A549 (cell line): ENCODE measurements around the gene HOXA4. TPM values are rescaled to one million over a fixed set of nuclear protein-coding genes. Genes with fewer than 3 reads are reported as not detected.

Experiments used
- ATAC-seq, 2 experiments: fragments of 200-7000 bp in 1 of 2; fragments of >200 bp in 1 of 2; cut with Nextera tagmentation in 1 of 2; cut with Tn5 transposase in 1 of 2; 3 replicates each; pipeline versions ENCODE4 v1.8.0 to v1.9.1; 2018 to 2020; ENCODE audit warnings: mild to moderate bottlenecking in 1 of 2, moderate library complexity in 1 of 2
- CTCF ChIA-PET: fragments of 300-600 bp; sonication (Branson Sonifier 250); formaldehyde crosslinking; extraction: SDS; loops from one replicate; lab custom pipeline; 2021; ENCODE audit warnings: antibody characterized with exemption, inconsistent platforms; lab: Yijun Ruan, JAX
- POLR2A ChIA-PET: fragments of 350-600 bp; formaldehyde crosslinking; extraction: SDS; loops from one replicate; lab custom pipeline; 2021; ENCODE audit warnings: antibody characterized with exemption, inconsistent platforms; lab: Yijun Ruan, JAX
- DNase-seq, 2 experiments: peaks; one replicate each; pipeline versions ENCODE4 v3.0.0 to v3.0.0-alpha.2; 2011 to 2016; ENCODE audit warnings: low read depth in 1 of 2, low spot score in 1 of 2
- FAIRE-seq: peaks from 2 replicates; lab custom pipeline; 2011; peaks lifted over from hg19 to GRCh38; lab: Jason Lieb, UNC
- H3K27ac ChIP-seq, 2 experiments: fragments of >200 bp; sonication (Bioruptor Twin); formaldehyde crosslinking; 3 replicates each; pipeline ENCODE4 v1.5.1; 2016 to 2017
- H3K4me1 ChIP-seq: fragments of >200 bp; sonication (Bioruptor Twin); formaldehyde crosslinking; 3 replicates; pipeline ENCODE4 v1.6.1; 2016
- H3K4me2 ChIP-seq: fragments of >200 bp; sonication (Bioruptor Twin); formaldehyde crosslinking; 3 replicates; pipeline ENCODE4 v1.6.1; 2016
- H3K4me3 ChIP-seq: fragments of >200 bp; sonication (Bioruptor Twin); formaldehyde crosslinking; 3 replicates; pipeline ENCODE4 v1.5.1; 2016
- H3K9me3 ChIP-seq: fragments of >200 bp; sonication (Bioruptor Twin); formaldehyde crosslinking; 3 replicates; pipeline ENCODE4 v1.6.1; 2016
- BHLHE40 ChIP-seq: IDR thresholded peaks from 2 replicates; pipeline ENCODE4 v1.6.1; 2012; ENCODE audit warnings: low read depth, low read length, inconsistent platforms
- CBX2 ChIP-seq: fragments of 200-600 bp; sonication (generic); IDR thresholded peaks from 2 replicates; pipeline ENCODE4 v1.6.1; 2016; ENCODE audit warnings: low read depth, mild to moderate bottlenecking, borderline replicate concordance
- EP300 ChIP-seq, 2 experiments: fragments of >200 bp; sonication (Bioruptor Twin); formaldehyde crosslinking; IDR thresholded peaks; 2 replicates in 1 of 2; 3 replicates in 1 of 2; pipeline ENCODE4 v1.6.1; 2016 to 2017
- ESRRA ChIP-seq: fragments of 150-350 bp; IDR thresholded peaks from 2 replicates; pipeline ENCODE4 v1.6.1; 2014; ENCODE audit warnings: mild to moderate bottlenecking, low read length, borderline replicate concordance
- GATA3 ChIP-seq: IDR thresholded peaks from 2 replicates; pipeline ENCODE4 v1.6.1; 2012; ENCODE audit warnings: borderline replicate concordance
- HEYL ChIP-seq: fragments of 250-450 bp; sonication (Bioruptor Pico); IDR thresholded peaks from 2 replicates; pipeline ENCODE4 v1.8.0; 2021; ENCODE audit warnings: mild to moderate bottlenecking, moderate library complexity
- JUNB ChIP-seq: fragments of >200 bp; sonication (Bioruptor Twin); formaldehyde crosslinking; IDR thresholded peaks from 2 replicates; pipeline ENCODE4 v1.6.1; 2016
- MAFK ChIP-seq: fragments of 450-650 bp; IDR thresholded peaks from 2 replicates; pipeline ENCODE4 v1.6.1; 2014; ENCODE audit not compliant: partially characterized antibody
- POLR2A ChIP-seq: IDR thresholded peaks from 2 replicates; pipeline ENCODE4 v1.6.1; 2012; ENCODE audit warnings: mild to moderate bottlenecking, low read length
- RARB ChIP-seq: fragments of 250-450 bp; sonication (Bioruptor Pico); IDR thresholded peaks from 2 replicates; pipeline ENCODE4 v1.8.0; 2021; ENCODE audit warnings: mild to moderate bottlenecking, moderate library complexity
- RNF2 ChIP-seq: fragments of 200-600 bp; sonication (generic); IDR thresholded peaks from 2 replicates; pipeline ENCODE4 v1.6.1; 2016; ENCODE audit warnings: low read depth, mild to moderate bottlenecking, antibody characterized with exemption, moderate library complexity, borderline replicate concordance
- SREBF2 ChIP-seq: fragments of 450-650 bp; IDR thresholded peaks from 2 replicates; pipeline ENCODE4 v1.6.1; 2014; ENCODE audit warnings: mild to moderate bottlenecking, moderate library complexity
- WGBS: methylation state at CpG from one replicate; pipeline ENCODE4 v1.1.6; 2017; ENCODE audit errors: missing lambda C conversion rate; 5-methylcytosine and 5-hydroxymethylcytosine counted together
- polyA plus RNA-seq, 4 experiments: library from polyadenylated mRNA; depleted of rRNA in 3 of 4; stranded (reverse); fragments of >200 nt; fragmentation: RNase III in 1 of 4; extraction: RNeasy Plus Mini Kit Qiagen cat#74134 plus additional on column Dnase treatment in 1 of 4; gene quantifications; 2 replicates in 3 of 4; 3 replicates in 1 of 4; pipeline ENCODE4 v1.2.3, GENCODE V29; 2011 to 2017
- TF ChIP-seq, protein P1 (sequence below): fragments of >200 bp; sonication (Bioruptor Twin); formaldehyde crosslinking; IDR thresholded peaks from 3 replicates; pipeline ENCODE4 v1.6.1; 2016
- TF ChIP-seq, protein P2 (sequence below): fragments of 250-450 bp; sonication (Bioruptor Pico); IDR thresholded peaks from 2 replicates; pipeline ENCODE4 v1.5.0; 2021; ENCODE audit warnings: mild to moderate bottlenecking, moderate library complexity, borderline replicate concordance
- TF ChIP-seq, protein P3 (sequence below): fragments of 200-600 bp; sonication (generic); IDR thresholded peaks from 2 replicates; pipeline ENCODE4 v1.6.1; 2016; ENCODE audit warnings: antibody characterized with exemption, mild to moderate bottlenecking, moderate library complexity
- TF ChIP-seq, protein P4 (sequence below): IDR thresholded peaks from 2 replicates; pipeline ENCODE4 v1.6.1; 2012

The HOXA4 gene
- polyA plus RNA-seq, 2 of the 4 experiments (the other 2 are of a cell fraction): 2.1 to 2.6 TPM

DNA sequence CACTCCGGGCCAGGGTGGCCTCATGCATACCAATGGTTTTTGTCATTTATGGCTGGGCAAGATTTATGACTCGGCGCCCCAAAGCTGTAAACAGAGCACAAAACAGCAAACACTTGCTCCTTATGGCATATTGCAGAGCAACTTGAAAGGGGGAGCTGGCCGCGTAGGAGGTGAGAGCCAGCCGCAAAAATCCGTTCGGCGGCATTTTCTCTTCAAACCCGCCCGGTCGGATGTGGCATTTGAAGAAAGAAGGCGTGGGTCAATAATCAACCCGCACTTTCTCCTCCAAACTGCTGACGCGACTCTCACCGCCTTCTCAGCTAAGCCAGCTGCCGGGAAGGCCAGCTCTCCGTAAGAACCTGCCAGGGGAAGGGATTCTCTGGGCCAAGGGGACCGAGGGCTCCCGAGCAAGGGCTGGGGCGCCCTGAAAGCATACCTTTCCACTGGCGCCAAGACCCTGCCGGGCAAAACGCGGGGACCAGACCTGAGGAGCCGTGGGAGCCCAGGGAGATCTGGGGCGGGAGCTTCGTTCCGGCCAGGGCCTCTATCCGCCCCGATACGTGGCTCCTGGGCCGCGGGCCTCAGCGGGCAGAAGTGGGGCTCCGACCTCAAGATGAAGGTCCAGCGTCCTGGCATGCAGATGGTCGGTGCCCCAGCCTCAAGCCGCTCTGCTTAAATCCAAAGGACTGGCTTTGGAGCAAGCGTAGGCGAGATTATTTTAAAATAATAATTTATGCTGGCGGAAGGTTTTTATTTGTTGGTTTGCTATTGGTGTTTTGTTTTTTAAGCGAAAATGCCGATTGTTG is 15.1 kb downstream of the HOXA4 start (continued):
- TF ChIP-seq, protein P1, sequence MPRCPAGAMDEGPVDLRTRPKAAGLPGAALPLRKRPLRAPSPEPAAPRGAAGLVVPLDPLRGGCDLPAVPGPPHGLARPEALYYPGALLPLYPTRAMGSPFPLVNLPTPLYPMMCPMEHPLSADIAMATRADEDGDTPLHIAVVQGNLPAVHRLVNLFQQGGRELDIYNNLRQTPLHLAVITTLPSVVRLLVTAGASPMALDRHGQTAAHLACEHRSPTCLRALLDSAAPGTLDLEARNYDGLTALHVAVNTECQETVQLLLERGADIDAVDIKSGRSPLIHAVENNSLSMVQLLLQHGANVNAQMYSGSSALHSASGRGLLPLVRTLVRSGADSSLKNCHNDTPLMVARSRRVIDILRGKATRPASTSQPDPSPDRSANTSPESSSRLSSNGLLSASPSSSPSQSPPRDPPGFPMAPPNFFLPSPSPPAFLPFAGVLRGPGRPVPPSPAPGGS: 0 out of 3 replicates have a peak, but pooled peaks have one; percentile 26
- peak; percentile 64; the same call in 1 of the 2 replicates for TF ChIP-seq GATA3
- no peak for TF ChIP-seq BHLHE40
- TF ChIP-seq JUNB: no peak
- TF ChIP-seq, protein P2, sequence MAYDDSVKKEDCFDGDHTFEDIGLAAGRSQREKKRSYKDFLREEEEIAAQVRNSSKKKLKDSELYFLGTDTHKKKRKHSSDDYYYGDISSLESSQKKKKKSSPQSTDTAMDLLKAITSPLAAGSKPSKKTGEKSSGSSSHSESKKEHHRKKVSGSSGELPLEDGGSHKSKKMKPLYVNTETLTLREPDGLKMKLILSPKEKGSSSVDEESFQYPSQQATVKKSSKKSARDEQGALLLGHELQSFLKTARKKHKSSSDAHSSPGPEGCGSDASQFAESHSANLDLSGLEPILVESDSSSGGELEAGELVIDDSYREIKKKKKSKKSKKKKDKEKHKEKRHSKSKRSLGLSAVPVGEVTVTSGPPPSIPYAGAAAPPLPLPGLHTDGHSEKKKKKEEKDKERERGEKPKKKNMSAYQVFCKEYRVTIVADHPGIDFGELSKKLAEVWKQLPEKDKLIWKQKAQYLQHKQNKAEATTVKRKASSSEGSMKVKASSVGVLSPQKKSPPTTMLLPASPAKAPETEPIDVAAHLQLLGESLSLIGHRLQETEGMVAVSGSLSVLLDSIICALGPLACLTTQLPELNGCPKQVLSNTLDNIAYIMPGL: 0 out of 2 replicates have a peak, but pooled peaks have one; percentile 52
- TF ChIP-seq ESRRA: no peak
- no peak for TF ChIP-seq RNF2
- TF ChIP-seq, protein P3, sequence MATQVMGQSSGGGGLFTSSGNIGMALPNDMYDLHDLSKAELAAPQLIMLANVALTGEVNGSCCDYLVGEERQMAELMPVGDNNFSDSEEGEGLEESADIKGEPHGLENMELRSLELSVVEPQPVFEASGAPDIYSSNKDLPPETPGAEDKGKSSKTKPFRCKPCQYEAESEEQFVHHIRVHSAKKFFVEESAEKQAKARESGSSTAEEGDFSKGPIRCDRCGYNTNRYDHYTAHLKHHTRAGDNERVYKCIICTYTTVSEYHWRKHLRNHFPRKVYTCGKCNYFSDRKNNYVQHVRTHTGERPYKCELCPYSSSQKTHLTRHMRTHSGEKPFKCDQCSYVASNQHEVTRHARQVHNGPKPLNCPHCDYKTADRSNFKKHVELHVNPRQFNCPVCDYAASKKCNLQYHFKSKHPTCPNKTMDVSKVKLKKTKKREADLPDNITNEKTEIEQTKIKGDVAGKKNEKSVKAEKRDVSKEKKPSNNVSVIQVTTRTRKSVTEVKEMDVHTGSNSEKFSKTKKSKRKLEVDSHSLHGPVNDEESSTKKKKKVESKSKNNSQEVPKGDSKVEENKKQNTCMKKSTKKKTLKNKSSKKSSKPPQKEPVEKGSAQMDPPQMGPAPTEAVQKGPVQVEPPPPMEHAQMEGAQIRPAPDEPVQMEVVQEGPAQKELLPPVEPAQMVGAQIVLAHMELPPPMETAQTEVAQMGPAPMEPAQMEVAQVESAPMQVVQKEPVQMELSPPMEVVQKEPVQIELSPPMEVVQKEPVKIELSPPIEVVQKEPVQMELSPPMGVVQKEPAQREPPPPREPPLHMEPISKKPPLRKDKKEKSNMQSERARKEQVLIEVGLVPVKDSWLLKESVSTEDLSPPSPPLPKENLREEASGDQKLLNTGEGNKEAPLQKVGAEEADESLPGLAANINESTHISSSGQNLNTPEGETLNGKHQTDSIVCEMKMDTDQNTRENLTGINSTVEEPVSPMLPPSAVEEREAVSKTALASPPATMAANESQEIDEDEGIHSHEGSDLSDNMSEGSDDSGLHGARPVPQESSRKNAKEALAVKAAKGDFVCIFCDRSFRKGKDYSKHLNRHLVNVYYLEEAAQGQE: no peak

DNA sequence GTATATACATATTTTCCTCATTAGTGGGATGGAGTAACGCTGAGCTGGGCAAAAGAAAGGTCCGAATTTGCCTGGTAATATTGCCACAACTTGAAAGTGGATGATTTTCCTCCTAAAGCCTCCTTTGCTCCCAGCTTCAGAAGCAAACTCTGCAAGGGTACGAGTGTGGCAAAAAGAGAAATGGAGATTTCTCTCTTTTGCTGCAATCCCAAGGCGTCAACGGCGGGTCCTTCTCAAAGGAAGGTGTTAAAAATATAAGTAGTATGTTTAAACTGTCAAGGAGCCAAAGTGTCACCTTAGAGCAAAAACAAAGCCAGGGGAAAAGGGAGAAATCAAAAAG is 15.7 kb downstream of the HOXA4 start:
- TF ChIP-seq JUNB: no peak
- TF ChIP-seq HEYL (CRISPR knock-in tag): no peak
- no peak for TF ChIP-seq RARB (CRISPR knock-in tag)
- no peak for TF ChIP-seq EP300 (IDR thresholded peaks at IDR 0.05)
- no peak for TF ChIP-seq MAFK
- TF ChIP-seq, protein P4, sequence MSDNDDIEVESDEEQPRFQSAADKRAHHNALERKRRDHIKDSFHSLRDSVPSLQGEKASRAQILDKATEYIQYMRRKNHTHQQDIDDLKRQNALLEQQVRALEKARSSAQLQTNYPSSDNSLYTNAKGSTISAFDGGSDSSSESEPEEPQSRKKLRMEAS: no peak
- TF ChIP-seq POLR2A: no peak
- no peak for TF ChIP-seq ESRRA
- no peak for TF ChIP-seq SREBF2
- no peak for TF ChIP-seq CBX2
- WGBS: 6% methylated on average over 6 of the region's 6 CpGs
- H3K4me1 ChIP-seq: peaks cover 59% of the 10 kb centered on the region
- ATAC-seq (no peak), FAIRE-seq (no peak), DNase-seq (no peak)
- H3K4me3 ChIP-seq: peak overlapping the region; percentile 44
- no peaks in the 10 kb centered on the region for H3K9me3 ChIP-seq
- ChIA-PET CTCF (interaction anchor here (0.8 to 3.6 kb wide), 12 partner anchors 9 to 425 kb away, joined by 3 to 18 read pairs (median 3); partner anchors contain the start of genes HOXA4 and HOXA5), POLR2A (interaction anchor here (0.5 to 5.1 kb wide), 10 partner anchors 8 to 897 kb away, joined by 3 to 34 read pairs (median 8); partner anchors contain the start of genes HOXA1, HOXA4, HOXA5 and SKAP2)
- peak overlapping the region; percentile 88 for H3K4me2 ChIP-seq
- peak overlapping the region; percentile 83 to 90 for H3K27ac ChIP-seq
